HepG2 (cell line): ENCODE measurements around the gene MAP2K5. TPM values are rescaled to one million over a fixed set of nuclear protein-coding genes. Genes with fewer than 3 reads are reported as not detected.

Source experiments
- ATF5 ChIP-seq: sonication (generic); formaldehyde crosslinking; IDR thresholded peaks from 2 replicates; pipeline ENCODE4 v1.4.0; 2020; ENCODE audit warnings: mild to moderate bottlenecking, low read depth, missing genetic modification reagents
- CEBPB ChIP-seq: IDR thresholded peaks from 2 replicates; pipeline ENCODE4 v1.6.1; 2011; ENCODE audit warnings: low read depth, low read length, improper control_type of control experiment, borderline replicate concordance
- GMEB2 ChIP-seq: IDR thresholded peaks from 2 replicates; pipeline ENCODE4 v1.6.1; 2016; ENCODE audit warnings: missing biosample characterization, missing genetic modification reagents, low read depth
- HNF1B ChIP-seq: sonication (generic); formaldehyde crosslinking; IDR thresholded peaks from 2 replicates; pipeline ENCODE4 v1.5.1; 2020; ENCODE audit warnings: mild to moderate bottlenecking, moderate library complexity, missing genetic modification reagents
- IKZF1 ChIP-seq: fragments of 450-650 bp; IDR thresholded peaks from 2 replicates; pipeline ENCODE4 v1.7.1; 2016
- KLF15 ChIP-seq: sonication (generic); formaldehyde crosslinking; IDR thresholded peaks from 2 replicates; pipeline ENCODE4 v1.8.1; 2023; ENCODE audit warnings: borderline replicate concordance, mild to moderate bottlenecking, inconsistent platforms, missing genetic modification reagents, mixed read lengths
- MATR3 ChIP-seq: sonication (generic); formaldehyde crosslinking; IDR thresholded peaks from 2 replicates; pipeline ENCODE4 v1.4.0; 2020; ENCODE audit warnings: missing genetic modification reagents
- NR2F2 ChIP-seq: IDR thresholded peaks from 2 replicates; pipeline ENCODE4 v1.6.1; 2012; ENCODE audit warnings: low read depth, inconsistent platforms, borderline replicate concordance
- POLR2A ChIP-seq, 2 experiments: IDR thresholded peaks; 2 replicates each; pipeline ENCODE4 v1.6.1; 2011; ENCODE audit warnings: low read depth in 2 of 2, low read length in 2 of 2, mild to moderate bottlenecking in 1 of 2, moderate library complexity in 1 of 2; ENCODE audit not compliant: insufficient read depth in 1 of 2
- RBFOX2 ChIP-seq: fragments of 200-400 bp; formaldehyde crosslinking; IDR thresholded peaks from 2 replicates; pipeline ENCODE4 v1.6.1; 2017; ENCODE audit warnings: low read depth, mild to moderate bottlenecking, low read length
- SNAPC5 ChIP-seq: sonication (generic); formaldehyde crosslinking; IDR thresholded peaks from 2 replicates; pipeline ENCODE4 v1.8.1; 2023; ENCODE audit warnings: mild to moderate bottlenecking, missing genetic modification reagents, borderline replicate concordance
- TAF15 ChIP-seq: fragments of 200-400 bp; formaldehyde crosslinking; IDR thresholded peaks from one replicate; pipeline ENCODE4 v1.6.1; 2018; ENCODE audit warnings: mild to moderate bottlenecking, low read depth, low read length; ENCODE audit not compliant: poor library complexity, severe bottlenecking
- ZNF33A ChIP-seq: sonication (generic); formaldehyde crosslinking; IDR thresholded peaks from 2 replicates; pipeline ENCODE4 v1.5.1; 2020; ENCODE audit warnings: missing genetic modification reagents, mild to moderate bottlenecking, moderate library complexity, borderline replicate concordance
- ZNF687 ChIP-seq: sonication (generic); formaldehyde crosslinking; IDR thresholded peaks from 2 replicates; pipeline ENCODE4 v1.5.1; 2020; ENCODE audit warnings: mild to moderate bottlenecking, missing genetic modification reagents, moderate library complexity
- ZNF891 ChIP-seq: sonication (generic); formaldehyde crosslinking; IDR thresholded peaks from 2 replicates; pipeline ENCODE4 v1.5.0; 2020; ENCODE audit warnings: mild to moderate bottlenecking, missing genetic modification reagents
- polyA plus RNA-seq, 8 experiments: library from polyadenylated mRNA; depleted of rRNA in 3 of 8; stranded (reverse) in 7 of 8; unstranded in 1 of 8; fragments of >200 nt; fragmentation: Illumina TruSeq in 4 of 8; extraction: Trizol in 4 of 8; gene quantifications; 2 replicates each; pipeline versions ENCODE4 v1.2.1 to v1.2.3, GENCODE V29; 2011 to 2016; ENCODE audit warnings: low read depth in 4 of 8, missing spikeins in 1 of 8, mixed read lengths in 1 of 8; ENCODE audit not compliant: insufficient read depth in 1 of 8
- total RNA-seq, 5 experiments: library from RNA; depleted of rRNA; stranded (reverse); fragments of >200 nt; fragmentation: Illumina TruSeq; extraction: Trizol; gene quantifications; 2 replicates each; pipeline ENCODE4 v1.2.3, GENCODE V29; 2016; ENCODE audit warnings: low read depth in 1 of 5

The MAP2K5 gene
- total and polyA plus RNA-seq, 2 of the 13 experiments (the other 11 are each of a cell fraction or from before 2014, with no cell fraction given) = 4.0 to 4.3 TPM

GRCh38 chr15:67839929-67840748 lies 297.6 kb downstream of the MAP2K5 start, which contains the start of gene RNU6-1 (continued):
- TF ChIP-seq ATF5 (CRISPR knock-in tag) = 0 out of 2 replicates have a peak, but pooled peaks have one; percentile 82
- peak; percentile 79 for TF ChIP-seq ZNF687 (CRISPR knock-in tag)
- TF ChIP-seq CEBPB = no peak
- peak; percentile 62; the same call in 1 of the 2 replicates for TF ChIP-seq HNF1B (CRISPR knock-in tag)
- no peak for TF ChIP-seq MATR3 (CRISPR knock-in tag)
- TF ChIP-seq ZNF891 = peak; percentile 79; the same call in 1 of the 2 replicates
- no peak for TF ChIP-seq KLF15 (CRISPR knock-in tag)
- TF ChIP-seq IKZF1 = no peak
- TF ChIP-seq POLR2A (IDR thresholded peaks at IDR 0.05; ENCODE audit: insufficient read depth in 1 of 2, low read depth in 2 of 2, low read length in 2 of 2) = peak; percentile 68 to 84
- no peak for TF ChIP-seq GMEB2 (CRISPR knock-in tag)
- peak; percentile 89 for TF ChIP-seq RBFOX2
- peak; percentile 45; the same call in 1 of the 2 replicates for TF ChIP-seq NR2F2
- TF ChIP-seq SNAPC5 = peak; percentile 100
- TF ChIP-seq ZNF33A (CRISPR knock-in tag) = no peak
- TF ChIP-seq TAF15 = peak; percentile 46
